ENCODE measurements around the gene SH3BP5. TPM values are rescaled to one million over a fixed set of nuclear protein-coding genes. Genes with fewer than 3 reads are reported as not detected.

The SH3BP5 gene, protein sequence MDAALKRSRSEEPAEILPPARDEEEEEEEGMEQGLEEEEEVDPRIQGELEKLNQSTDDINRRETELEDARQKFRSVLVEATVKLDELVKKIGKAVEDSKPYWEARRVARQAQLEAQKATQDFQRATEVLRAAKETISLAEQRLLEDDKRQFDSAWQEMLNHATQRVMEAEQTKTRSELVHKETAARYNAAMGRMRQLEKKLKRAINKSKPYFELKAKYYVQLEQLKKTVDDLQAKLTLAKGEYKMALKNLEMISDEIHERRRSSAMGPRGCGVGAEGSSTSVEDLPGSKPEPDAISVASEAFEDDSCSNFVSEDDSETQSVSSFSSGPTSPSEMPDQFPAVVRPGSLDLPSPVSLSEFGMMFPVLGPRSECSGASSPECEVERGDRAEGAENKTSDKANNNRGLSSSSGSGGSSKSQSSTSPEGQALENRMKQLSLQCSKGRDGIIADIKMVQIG
- polyA plus RNA-seq (2012; rRNA removed) = 29.5 and 32.3 TPM in 2 replicates
- polyA plus RNA-seq (2012; cell fraction: cytosol; rRNA removed) = 27.5 and 29.2 TPM in 2 replicates
- 33.0 and 35.2 TPM in 2 replicates for polyA plus RNA-seq (2012; cell fraction: nucleus; rRNA removed)

GRCh38 chr3:15332405-15333098, at the start of gene SH3BP5:
SH3BP5 (minus strand) TSS chr3:15332586; CDS start chr3:15332408, 178 bp downstream.
- H3F3A ChIP-seq (replicated peaks; ENCODE audit: insufficient read depth) = no peaks in the 10 kb centered on the region
- CTCF ChIA-PET = interaction anchor here (0.6 to 2.6 kb wide), 22 partner anchors 10 to 231 kb away, joined by 3 to 22 read pairs (median 4); no protein-coding TSS in a partner anchor
- no peaks in the 10 kb centered on the region for H3K9me2 ChIP-seq
- peaks cover 8% of the 10 kb centered on the region; the same call in 1 of the 2 replicates for H3K79me2 ChIP-seq (ENCODE audit: insufficient read depth)
- H3K4me2 ChIP-seq = peak within 1 kb of the TSS; percentile 90
- POLR2A ChIA-PET = no interaction called here
- H3K27me3 ChIP-seq (ENCODE audit: insufficient read depth) = no peaks in the 10 kb centered on the region
- peak within 1 kb of the TSS; percentile 79 to 91 for H3K4me3 ChIP-seq (ENCODE audit: low read depth in 2 of 2, low read length in 1 of 2)
- DNase-seq = peak; percentile 93
- 39% methylated on average over 30 of the region's 66 CpGs for WGBS (ENCODE audit: low lambda C conversion rate)
- H3K9ac ChIP-seq = peak within 1 kb of the TSS; percentile 72
- H4K20me1 ChIP-seq (ENCODE audit: insufficient read depth) = no peaks in the 10 kb centered on the region
- peak within 1 kb of the TSS; percentile 95 for H2AFZ ChIP-seq (ENCODE audit: low read depth)
- peaks cover 7 to 11% of the 10 kb centered on the region in 2 experiments; a peak in 2 of 4 replicates for H3K4me1 ChIP-seq (ENCODE audit: control insufficient read depth in 1 of 2, insufficient read depth in 2 of 2, low read depth in 1 of 2, low read length in 1 of 2)
- H3K36me3 ChIP-seq (replicated peaks in 1 of 2; ENCODE audit: control insufficient read depth in 1 of 2, insufficient read depth in 2 of 2, low read length in 1 of 2) = peaks cover 0 to 4% of the 10 kb centered on the region in 2 experiments
- peak; percentile 63; the same call in 1 of the 2 replicates for TF ChIP-seq TAF1 (IDR thresholded peaks at IDR 0.05; ENCODE audit: borderline replicate concordance, low read depth, low read length)
- peak; percentile 38; the same call in 1 of the 2 replicates for TF ChIP-seq MXI1 (IDR thresholded peaks at IDR 0.05; ENCODE audit: low read depth, low read length)
- TF ChIP-seq CHD2 (IDR thresholded peaks at IDR 0.05; ENCODE audit: low read length, partially characterized antibody) = no peak
- peak; percentile 44; the same call in 1 of the 2 replicates for TF ChIP-seq RAD21 (IDR thresholded peaks at IDR 0.05; ENCODE audit: low read length)
- 0 out of 2 replicates have a peak, but pooled peaks have one; percentile 3 for TF ChIP-seq PBX3 (IDR thresholded peaks at IDR 0.05)
- peak; percentile 23 for TF ChIP-seq SMC3 (IDR thresholded peaks at IDR 0.05; ENCODE audit: low read depth, low read length)
- peak; percentile 28; the same call in 1 of the 2 replicates for TF ChIP-seq MAX (IDR thresholded peaks at IDR 0.05; ENCODE audit: low read depth)
- TF ChIP-seq CTCF (IDR thresholded peaks at IDR 0.05) = peak; percentile 55
- TF ChIP-seq, protein P1, sequence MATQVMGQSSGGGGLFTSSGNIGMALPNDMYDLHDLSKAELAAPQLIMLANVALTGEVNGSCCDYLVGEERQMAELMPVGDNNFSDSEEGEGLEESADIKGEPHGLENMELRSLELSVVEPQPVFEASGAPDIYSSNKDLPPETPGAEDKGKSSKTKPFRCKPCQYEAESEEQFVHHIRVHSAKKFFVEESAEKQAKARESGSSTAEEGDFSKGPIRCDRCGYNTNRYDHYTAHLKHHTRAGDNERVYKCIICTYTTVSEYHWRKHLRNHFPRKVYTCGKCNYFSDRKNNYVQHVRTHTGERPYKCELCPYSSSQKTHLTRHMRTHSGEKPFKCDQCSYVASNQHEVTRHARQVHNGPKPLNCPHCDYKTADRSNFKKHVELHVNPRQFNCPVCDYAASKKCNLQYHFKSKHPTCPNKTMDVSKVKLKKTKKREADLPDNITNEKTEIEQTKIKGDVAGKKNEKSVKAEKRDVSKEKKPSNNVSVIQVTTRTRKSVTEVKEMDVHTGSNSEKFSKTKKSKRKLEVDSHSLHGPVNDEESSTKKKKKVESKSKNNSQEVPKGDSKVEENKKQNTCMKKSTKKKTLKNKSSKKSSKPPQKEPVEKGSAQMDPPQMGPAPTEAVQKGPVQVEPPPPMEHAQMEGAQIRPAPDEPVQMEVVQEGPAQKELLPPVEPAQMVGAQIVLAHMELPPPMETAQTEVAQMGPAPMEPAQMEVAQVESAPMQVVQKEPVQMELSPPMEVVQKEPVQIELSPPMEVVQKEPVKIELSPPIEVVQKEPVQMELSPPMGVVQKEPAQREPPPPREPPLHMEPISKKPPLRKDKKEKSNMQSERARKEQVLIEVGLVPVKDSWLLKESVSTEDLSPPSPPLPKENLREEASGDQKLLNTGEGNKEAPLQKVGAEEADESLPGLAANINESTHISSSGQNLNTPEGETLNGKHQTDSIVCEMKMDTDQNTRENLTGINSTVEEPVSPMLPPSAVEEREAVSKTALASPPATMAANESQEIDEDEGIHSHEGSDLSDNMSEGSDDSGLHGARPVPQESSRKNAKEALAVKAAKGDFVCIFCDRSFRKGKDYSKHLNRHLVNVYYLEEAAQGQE (IDR thresholded peaks at IDR 0.05; ENCODE audit: low read depth, low read length) = no peak
- peak; percentile 60 for TF ChIP-seq POLR2AphosphoS5 (IDR thresholded peaks at IDR 0.05; ENCODE audit: low read depth, low read length)
- TF ChIP-seq ELF1 (IDR thresholded peaks at IDR 0.05) = no peak
- H3K27ac ChIP-seq (ENCODE audit: low read depth in 2 of 2, low read length in 1 of 2) = peak within 1 kb of the TSS; percentile 25 to 39; a peak in 2 of 4 replicates
- no peaks in the 10 kb centered on the region for H3K9me3 ChIP-seq
